HepG2 (cell line): ENCODE measurements around the gene INTS3. TPM values are rescaled to one million over a fixed set of nuclear protein-coding genes. Genes with fewer than 3 reads are reported as not detected.

ENCODE experiments used
- ATAC-seq: fragments of 200-7000 bp; cut with Tn5 transposase; 3 replicates; pipeline ENCODE4 v1.9.1; 2020; ENCODE audit warnings: mild to moderate bottlenecking, moderate library complexity
- BruUV-seq: library from RNA; stranded (reverse); fragments of 400-500 nt; replicated peaks from 2 replicates; lab custom pipeline; 2021; lab: Mats Ljungman, UMichigan
- CTCF ChIA-PET: fragments of 300-600 bp; formaldehyde crosslinking; extraction: SDS; loops from one replicate; lab custom pipeline; 2021; ENCODE audit warnings: low total read pairs, inconsistent platforms, low intra/inter-chr PET ratio; lab: Yijun Ruan, JAX
- POLR2A ChIA-PET: fragments of 350-600 bp; sonication (Branson Sonifier 250); formaldehyde crosslinking; loops from one replicate; lab custom pipeline; 2020; ENCODE audit warnings: antibody characterized with exemption, inconsistent platforms; lab: Yijun Ruan, JAX
- DNase-seq: peaks from one replicate; pipeline ENCODE4 v3.0.0-alpha.2; 2015; ENCODE audit warnings: low spot score
- FAIRE-seq: peaks from 3 replicates; lab custom pipeline; 2011; peaks lifted over from hg19 to GRCh38; lab: Jason Lieb, UNC
- H2AFZ ChIP-seq: one replicate; pipeline ENCODE4 v1.6.1; 2011; ENCODE audit warnings: low read length, inconsistent platforms
- H3K27ac ChIP-seq: fragments of 300-600 bp; 3 replicates; pipeline ENCODE4 v1.8.0; 2011; ENCODE audit warnings: mixed run types, mild to moderate bottlenecking, mixed read lengths, low read length, inconsistent platforms; ENCODE audit not compliant: insufficient read depth; ENCODE audit errors: extremely low read length
- H3K27me3 ChIP-seq, 2 experiments: fragments of 200-600 bp in 1 of 2; 2 replicates in 1 of 2; 3 replicates in 1 of 2; pipeline versions ENCODE4 v1.6.0 to v1.8.0; 2011; ENCODE audit warnings: low read length in 2 of 2, mild to moderate bottlenecking in 2 of 2, moderate library complexity in 2 of 2, inconsistent platforms in 1 of 2; ENCODE audit not compliant: insufficient read depth in 2 of 2, control insufficient read depth in 1 of 2
- H3K36me3 ChIP-seq, 2 experiments: fragments of 200-600 bp in 1 of 2; replicated peaks in 1 of 2; 2 replicates in 1 of 2; 3 replicates in 1 of 2; pipeline versions ENCODE4 v1.5.1 to v1.8.0; 2011; ENCODE audit warnings: low read length in 2 of 2, inconsistent platforms in 1 of 2; ENCODE audit not compliant: insufficient read depth in 2 of 2, control insufficient read depth in 1 of 2
- H3K4me1 ChIP-seq: 2 replicates; pipeline ENCODE4 v1.5.1; 2012; ENCODE audit warnings: low read length, inconsistent platforms; ENCODE audit not compliant: insufficient read depth
- H3K4me2 ChIP-seq: 2 replicates; pipeline ENCODE4 v1.6.0; 2011; ENCODE audit warnings: low read depth, low read length, inconsistent platforms
- H3K4me3 ChIP-seq, 3 experiments: fragments of 200-600 bp in 1 of 3; sonication (generic), shearing (Covaris generic) in 1 of 3; replicated peaks in 1 of 3; 2 replicates each; pipeline ENCODE4 v1.5.1; 2011 to 2016; ENCODE audit warnings: low read length in 3 of 3, inconsistent platforms in 2 of 3, low read depth in 2 of 3, mild to moderate bottlenecking in 2 of 3, control low read depth in 1 of 3, mixed read lengths in 1 of 3; ENCODE audit not compliant: insufficient read depth in 1 of 3
- H3K79me2 ChIP-seq: one replicate; pipeline ENCODE4 v1.6.1; 2011; ENCODE audit warnings: low read length, inconsistent platforms; ENCODE audit not compliant: insufficient read depth
- H3K9ac ChIP-seq: 2 replicates; pipeline ENCODE4 v1.6.0; 2011; ENCODE audit warnings: mild to moderate bottlenecking, low read depth, low read length, inconsistent platforms; ENCODE audit not compliant: insufficient read depth
- H3K9me3 ChIP-seq: 2 replicates; pipeline ENCODE4 v1.5.1; 2012; ENCODE audit warnings: mild to moderate bottlenecking, low read length
- H4K20me1 ChIP-seq: 2 replicates; pipeline ENCODE4 v1.6.0; 2011; ENCODE audit warnings: inconsistent platforms, mild to moderate bottlenecking, low read length, moderate library complexity; ENCODE audit not compliant: insufficient read depth
- HOXD1 ChIP-seq: sonication (generic); formaldehyde crosslinking; IDR thresholded peaks from 2 replicates; pipeline ENCODE4 v1.5.0; 2020; ENCODE audit warnings: missing genetic modification reagents
- SATB2 ChIP-seq: sonication (generic); formaldehyde crosslinking; IDR thresholded peaks from 2 replicates; pipeline ENCODE4 v1.5.0; 2020; ENCODE audit warnings: missing genetic modification reagents
- YEATS4 ChIP-seq: sonication (generic); formaldehyde crosslinking; IDR thresholded peaks from 2 replicates; pipeline ENCODE4 v1.4.0; 2020; ENCODE audit warnings: missing genetic modification reagents, borderline replicate concordance
- ZFY ChIP-seq: sonication (generic); formaldehyde crosslinking; IDR thresholded peaks from 2 replicates; pipeline ENCODE4 v1.4.0; 2020; ENCODE audit warnings: missing genetic modification reagents
- WGBS: methylation state at CpG from one replicate; pipeline ENCODE4 v1.1.6; 2017; ENCODE audit warnings: low lambda C conversion rate; 5-methylcytosine and 5-hydroxymethylcytosine counted together
- in situ Hi-C: cut with HindIII; loops from 2 replicates; pipeline ENCODE4 v1.10.0; 2017; ENCODE audit warnings: low pct_unique_long_range_greater_than_20kb; ENCODE audit not compliant: extremely low pct_ligation_motif_present
- intact Hi-C: fragments of 100-400 bp; cut with micrococcal nuclease; formaldehyde crosslinking; loops from one replicate; pipeline ENCODE4 v1.10.0; 2022; ENCODE audit not compliant: unreplicated experiment
- polyA plus RNA-seq, 8 experiments: library from polyadenylated mRNA; depleted of rRNA in 3 of 8; stranded (reverse) in 7 of 8; unstranded in 1 of 8; fragments of >200 nt; fragmentation: Illumina TruSeq in 4 of 8; extraction: Trizol in 4 of 8; gene quantifications; 2 replicates each; pipeline versions ENCODE4 v1.2.1 to v1.2.3, GENCODE V29; 2011 to 2016; ENCODE audit warnings: low read depth in 4 of 8, missing spikeins in 1 of 8, mixed read lengths in 1 of 8; ENCODE audit not compliant: insufficient read depth in 1 of 8
- total RNA-seq, 5 experiments: library from RNA; depleted of rRNA; stranded (reverse); fragments of >200 nt; fragmentation: Illumina TruSeq; extraction: Trizol; gene quantifications; 2 replicates each; pipeline ENCODE4 v1.2.3, GENCODE V29; 2016; ENCODE audit warnings: low read depth in 1 of 5
- TF ChIP-seq, protein P1 (sequence below): sonication (generic); formaldehyde crosslinking; IDR thresholded peaks from 2 replicates; pipeline ENCODE4 v1.4.0; 2020; ENCODE audit warnings: missing genetic modification reagents
- TF ChIP-seq, protein P2 (sequence below): sonication (generic); formaldehyde crosslinking; IDR thresholded peaks from 2 replicates; pipeline ENCODE4 v1.9.0; 2022; ENCODE audit warnings: missing genetic modification reagents, mild to moderate bottlenecking, borderline replicate concordance
- TF ChIP-seq, protein P3 (sequence below): sonication (generic); formaldehyde crosslinking; IDR thresholded peaks from 2 replicates; pipeline ENCODE4 v1.4.0; 2020; ENCODE audit warnings: missing genetic modification reagents, low read depth, mild to moderate bottlenecking, borderline replicate concordance
- TF ChIP-seq, protein P4 (sequence below): sonication (generic); formaldehyde crosslinking; IDR thresholded peaks from 2 replicates; pipeline ENCODE4 v1.4.0; 2020; ENCODE audit warnings: missing genetic modification reagents
- TF ChIP-seq, protein P5 (sequence below): sonication (generic); formaldehyde crosslinking; IDR thresholded peaks from 2 replicates; pipeline ENCODE4 v1.5.0; 2020; ENCODE audit warnings: missing genetic modification reagents

INTS3 gene
- total and polyA plus RNA-seq, 2 of the 13 experiments (the other 11 are each of a cell fraction or from before 2014, with no cell fraction given): 17.2 to 27.2 TPM

DNA sequence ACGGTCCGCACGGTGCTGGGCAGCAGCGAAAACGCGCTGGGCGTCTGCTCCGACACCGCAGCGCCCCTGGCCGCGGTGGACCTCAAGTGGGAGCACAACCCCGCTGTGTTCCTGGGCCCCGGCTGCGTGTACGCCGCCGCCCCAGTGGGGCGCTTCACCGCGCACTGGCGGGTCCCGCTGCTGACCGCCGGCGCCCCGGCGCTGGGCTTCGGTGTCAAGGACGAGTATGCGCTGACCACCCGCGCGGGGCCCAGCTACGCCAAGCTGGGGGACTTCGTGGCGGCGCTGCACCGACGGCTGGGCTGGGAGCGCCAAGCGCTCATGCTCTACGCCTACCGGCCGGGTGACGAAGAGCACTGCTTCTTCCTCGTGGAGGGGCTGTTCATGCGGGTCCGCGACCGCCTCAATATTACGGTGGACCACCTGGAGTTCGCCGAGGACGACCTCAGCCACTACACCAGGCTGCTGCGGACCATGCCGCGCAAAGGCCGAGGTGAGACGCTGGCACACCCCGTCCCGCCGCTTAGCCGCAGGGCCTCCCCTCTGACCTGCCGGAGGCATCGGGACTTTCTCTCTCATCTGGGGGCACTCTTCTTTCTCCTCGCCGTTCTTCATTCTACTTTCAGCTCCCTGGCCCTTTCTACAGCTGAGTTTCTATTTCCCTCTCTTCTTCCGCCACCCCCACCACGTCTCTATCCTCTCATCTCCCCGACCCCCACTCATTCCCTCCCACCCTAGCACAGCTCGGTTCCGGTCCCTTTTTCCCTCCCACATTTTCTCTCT, 48.3 kb upstream of the INTS3 start:
- no peaks in the 10 kb centered on the region for H3K36me3 ChIP-seq
- peaks cover 25% of the 10 kb centered on the region for H3K4me1 ChIP-seq
- no peaks in the 10 kb centered on the region for H3K9me3 ChIP-seq
- CTCF ChIA-PET: interaction anchor here (0.6 to 2.6 kb wide), 2 partner anchors 59 to 70 kb away, joined by 3 to 38 read pairs; no protein-coding TSS in a partner anchor
- WGBS: 7% methylated on average over 33 of the region's 73 CpGs
- BruUV-seq: no TSS peak
- ATAC-seq: peak; percentile 78
- no peak for FAIRE-seq
- peaks cover 23 to 63% of the 10 kb centered on the region in 2 experiments for H3K27me3 ChIP-seq
- in situ Hi-C loops: loop anchor here (5.0 to 10.0 kb wide), 3 partner anchors 68 to 305 kb away; partner anchors contain the start of gene RAB13
- POLR2A ChIA-PET: interaction anchor here (1.1 kb wide), 1 partner anchor 8 kb away, joined by 4 read pairs; no protein-coding TSS in a partner anchor
- no peaks in the 10 kb centered on the region for H3K79me2 ChIP-seq
- H3K4me3 ChIP-seq: peak overlapping the region; percentile 52 to 72 (median 57)
- H4K20me1 ChIP-seq: no peaks in the 10 kb centered on the region
- H3K27ac ChIP-seq: no peak overlapping the region
- no peak for DNase-seq
- no peak overlapping the region for H2AFZ ChIP-seq
- peak overlapping the region; percentile 78 for H3K4me2 ChIP-seq
- intact Hi-C loops: loop anchor here (5.0 kb wide), 1 partner anchor 308 kb away; the partner anchor contains the start of gene RAB13
- H3K9ac ChIP-seq: no peak overlapping the region
- TF ChIP-seq, protein P1, sequence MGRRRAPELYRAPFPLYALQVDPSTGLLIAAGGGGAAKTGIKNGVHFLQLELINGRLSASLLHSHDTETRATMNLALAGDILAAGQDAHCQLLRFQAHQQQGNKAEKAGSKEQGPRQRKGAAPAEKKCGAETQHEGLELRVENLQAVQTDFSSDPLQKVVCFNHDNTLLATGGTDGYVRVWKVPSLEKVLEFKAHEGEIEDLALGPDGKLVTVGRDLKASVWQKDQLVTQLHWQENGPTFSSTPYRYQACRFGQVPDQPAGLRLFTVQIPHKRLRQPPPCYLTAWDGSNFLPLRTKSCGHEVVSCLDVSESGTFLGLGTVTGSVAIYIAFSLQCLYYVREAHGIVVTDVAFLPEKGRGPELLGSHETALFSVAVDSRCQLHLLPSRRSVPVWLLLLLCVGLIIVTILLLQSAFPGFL (CRISPR knock-in tag): 0 out of 2 replicates have a peak, but pooled peaks have one; percentile 14
- TF ChIP-seq HOXD1 (CRISPR knock-in tag) (peak; percentile 71; the same call in 1 of the 2 replicates), ZFY (CRISPR knock-in tag) (peak; percentile 32; the same call in 1 of the 2 replicates), YEATS4 (CRISPR knock-in tag) (peak; percentile 53), SATB2 (CRISPR knock-in tag) (peak; percentile 68; the same call in 1 of the 2 replicates)
- TF ChIP-seq, protein P2, sequence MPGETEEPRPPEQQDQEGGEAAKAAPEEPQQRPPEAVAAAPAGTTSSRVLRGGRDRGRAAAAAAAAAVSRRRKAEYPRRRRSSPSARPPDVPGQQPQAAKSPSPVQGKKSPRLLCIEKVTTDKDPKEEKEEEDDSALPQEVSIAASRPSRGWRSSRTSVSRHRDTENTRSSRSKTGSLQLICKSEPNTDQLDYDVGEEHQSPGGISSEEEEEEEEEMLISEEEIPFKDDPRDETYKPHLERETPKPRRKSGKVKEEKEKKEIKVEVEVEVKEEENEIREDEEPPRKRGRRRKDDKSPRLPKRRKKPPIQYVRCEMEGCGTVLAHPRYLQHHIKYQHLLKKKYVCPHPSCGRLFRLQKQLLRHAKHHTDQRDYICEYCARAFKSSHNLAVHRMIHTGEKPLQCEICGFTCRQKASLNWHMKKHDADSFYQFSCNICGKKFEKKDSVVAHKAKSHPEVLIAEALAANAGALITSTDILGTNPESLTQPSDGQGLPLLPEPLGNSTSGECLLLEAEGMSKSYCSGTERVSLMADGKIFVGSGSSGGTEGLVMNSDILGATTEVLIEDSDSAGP (CRISPR knock-in tag): peak; percentile 64; the same call in 1 of the 2 replicates
- TF ChIP-seq, protein P3, sequence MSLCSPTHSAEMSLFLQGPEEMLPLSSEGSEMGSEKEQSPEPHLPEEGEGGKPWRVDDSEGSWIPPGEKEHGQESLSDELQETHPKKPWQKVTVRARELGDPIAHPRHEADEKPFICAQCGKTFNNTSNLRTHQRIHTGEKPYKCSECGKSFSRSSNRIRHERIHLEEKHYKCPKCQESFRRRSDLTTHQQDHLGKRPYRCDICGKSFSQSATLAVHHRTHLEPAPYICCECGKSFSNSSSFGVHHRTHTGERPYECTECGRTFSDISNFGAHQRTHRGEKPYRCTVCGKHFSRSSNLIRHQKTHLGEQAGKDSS: 0 out of 2 replicates have a peak, but pooled peaks have one; percentile 21
- TF ChIP-seq, protein P4, sequence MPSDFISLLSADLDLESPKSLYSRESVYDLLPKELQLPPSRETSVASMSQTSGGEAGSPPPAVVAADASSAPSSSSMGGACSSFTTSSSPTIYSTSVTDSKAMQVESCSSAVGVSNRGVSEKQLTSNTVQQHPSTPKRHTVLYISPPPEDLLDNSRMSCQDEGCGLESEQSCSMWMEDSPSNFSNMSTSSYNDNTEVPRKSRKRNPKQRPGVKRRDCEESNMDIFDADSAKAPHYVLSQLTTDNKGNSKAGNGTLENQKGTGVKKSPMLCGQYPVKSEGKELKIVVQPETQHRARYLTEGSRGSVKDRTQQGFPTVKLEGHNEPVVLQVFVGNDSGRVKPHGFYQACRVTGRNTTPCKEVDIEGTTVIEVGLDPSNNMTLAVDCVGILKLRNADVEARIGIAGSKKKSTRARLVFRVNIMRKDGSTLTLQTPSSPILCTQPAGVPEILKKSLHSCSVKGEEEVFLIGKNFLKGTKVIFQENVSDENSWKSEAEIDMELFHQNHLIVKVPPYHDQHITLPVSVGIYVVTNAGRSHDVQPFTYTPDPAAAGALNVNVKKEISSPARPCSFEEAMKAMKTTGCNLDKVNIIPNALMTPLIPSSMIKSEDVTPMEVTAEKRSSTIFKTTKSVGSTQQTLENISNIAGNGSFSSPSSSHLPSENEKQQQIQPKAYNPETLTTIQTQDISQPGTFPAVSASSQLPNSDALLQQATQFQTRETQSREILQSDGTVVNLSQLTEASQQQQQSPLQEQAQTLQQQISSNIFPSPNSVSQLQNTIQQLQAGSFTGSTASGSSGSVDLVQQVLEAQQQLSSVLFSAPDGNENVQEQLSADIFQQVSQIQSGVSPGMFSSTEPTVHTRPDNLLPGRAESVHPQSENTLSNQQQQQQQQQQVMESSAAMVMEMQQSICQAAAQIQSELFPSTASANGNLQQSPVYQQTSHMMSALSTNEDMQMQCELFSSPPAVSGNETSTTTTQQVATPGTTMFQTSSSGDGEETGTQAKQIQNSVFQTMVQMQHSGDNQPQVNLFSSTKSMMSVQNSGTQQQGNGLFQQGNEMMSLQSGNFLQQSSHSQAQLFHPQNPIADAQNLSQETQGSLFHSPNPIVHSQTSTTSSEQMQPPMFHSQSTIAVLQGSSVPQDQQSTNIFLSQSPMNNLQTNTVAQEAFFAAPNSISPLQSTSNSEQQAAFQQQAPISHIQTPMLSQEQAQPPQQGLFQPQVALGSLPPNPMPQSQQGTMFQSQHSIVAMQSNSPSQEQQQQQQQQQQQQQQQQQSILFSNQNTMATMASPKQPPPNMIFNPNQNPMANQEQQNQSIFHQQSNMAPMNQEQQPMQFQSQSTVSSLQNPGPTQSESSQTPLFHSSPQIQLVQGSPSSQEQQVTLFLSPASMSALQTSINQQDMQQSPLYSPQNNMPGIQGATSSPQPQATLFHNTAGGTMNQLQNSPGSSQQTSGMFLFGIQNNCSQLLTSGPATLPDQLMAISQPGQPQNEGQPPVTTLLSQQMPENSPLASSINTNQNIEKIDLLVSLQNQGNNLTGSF (CRISPR knock-in tag): peak; percentile 45; the same call in 1 of the 2 replicates
- TF ChIP-seq, protein P5, sequence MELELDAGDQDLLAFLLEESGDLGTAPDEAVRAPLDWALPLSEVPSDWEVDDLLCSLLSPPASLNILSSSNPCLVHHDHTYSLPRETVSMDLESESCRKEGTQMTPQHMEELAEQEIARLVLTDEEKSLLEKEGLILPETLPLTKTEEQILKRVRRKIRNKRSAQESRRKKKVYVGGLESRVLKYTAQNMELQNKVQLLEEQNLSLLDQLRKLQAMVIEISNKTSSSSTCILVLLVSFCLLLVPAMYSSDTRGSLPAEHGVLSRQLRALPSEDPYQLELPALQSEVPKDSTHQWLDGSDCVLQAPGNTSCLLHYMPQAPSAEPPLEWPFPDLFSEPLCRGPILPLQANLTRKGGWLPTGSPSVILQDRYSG: peak; percentile 41; the same call in 1 of the 2 replicates
